Measurements from ENCODE around the gene TEKTIP1.

TEKTIP1 gene

GRCh38 chr19:3585301-3586126, 46.5 kb downstream of the TEKTIP1 start, which contains the start of gene GIPC3:
TSS of gene GIPC3 (plus strand) at chr19:3585478. CDS start at chr19:3585598, 120 bp downstream.
- no peak for DNase-seq (ENCODE audit: low read depth in 2 of 2)

- DNase-seq (ENCODE audit: low read depth in 2 of 2): peak in 1 of 2 donors; percentile 34
Observed at GRCh38 chr19:3586127-3586626, 47.2 kb downstream of the TEKTIP1 start.

GRCh38 chr19:3586707-3587346, 47.9 kb downstream of the TEKTIP1 start:
- no peak for DNase-seq (ENCODE audit: low read depth in 2 of 2)

GRCh38 chr19:3589439-3589838, 50.5 kb downstream of the TEKTIP1 start:
- DNase-seq (ENCODE audit: low read depth in 2 of 2): no peak

GRCh38 chr19:3589949-3590348, 51.0 kb downstream of the TEKTIP1 start:
- no peak for DNase-seq (ENCODE audit: low read depth in 2 of 2)

- DNase-seq (ENCODE audit: low read depth in 2 of 2): no peak
Observed at GRCh38 chr19:3590991-3591659, 52.2 kb downstream of the TEKTIP1 start.

GRCh38 chr19:3591876-3592613, 53.1 kb downstream of the TEKTIP1 start:
- no peak for DNase-seq (ENCODE audit: low read depth in 2 of 2)

- no peak for DNase-seq (ENCODE audit: low read depth in 2 of 2)
Observed at GRCh38 chr19:3593156-3593555, 54.2 kb downstream of the TEKTIP1 start.

Data from stimulated activated CD4-positive, alpha-beta T cell treated with anti-CD3 and anti-CD28 coated beads, Interleukin-15, amount 100 ng/mL, for 48 hours (primary cell).